H54 (cell line): ENCODE measurements around the gene NPAS4.
"Not testable (repeated sequence)": the region's sequence is repeated elsewhere in the genome, so short reads cannot be mapped to it uniquely, and the experiment has no call there.

Experiments used
- DNase-seq: peaks from one replicate; pipeline ENCODE4 v3.0.0; 2011; ENCODE audit warnings: low spot score, mixed read lengths; ENCODE audit not compliant: insufficient read length
- FAIRE-seq: peaks from 3 replicates; lab custom pipeline; 2011; peaks lifted over from hg19 to GRCh38; lab: Jason Lieb, UNC
- POLR2A ChIP-seq: IDR thresholded peaks from 2 replicates; pipeline ENCODE4 v1.6.1; 2011; ENCODE audit warnings: low read depth, mild to moderate bottlenecking, low read length

The NPAS4 gene

DNA sequence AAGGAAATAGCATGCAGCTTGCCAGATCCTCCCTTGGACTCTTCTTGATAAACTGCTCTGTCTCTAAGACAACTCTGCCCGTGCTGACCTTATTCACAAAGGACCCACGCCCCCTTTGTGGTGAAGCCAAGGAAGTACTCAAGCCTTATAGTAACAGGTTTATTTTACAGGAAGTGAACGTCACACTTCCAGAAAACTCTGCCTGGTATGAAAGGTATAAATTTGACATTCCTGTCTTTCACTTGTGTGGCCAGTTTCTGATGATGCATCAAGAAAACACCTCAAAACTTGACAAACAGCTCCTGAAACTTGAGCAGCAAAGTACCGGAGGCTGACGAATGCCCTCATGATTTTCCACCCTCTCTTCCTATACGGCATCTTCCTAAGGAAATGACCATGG is 33.4 kb downstream of the NPAS4 start:
- FAIRE-seq (no peak), DNase-seq (no peak)
- no peak for TF ChIP-seq POLR2A

- TF ChIP-seq POLR2A, result no peak
- FAIRE-seq (no peak), DNase-seq (no peak)
These were observed 34.0 kb downstream of the NPAS4 start for GRCh38 chr11:66454828-66455227.

GRCh38 chr11:66457826-66458225 is 37.0 kb downstream of the NPAS4 start:
- no peak for DNase-seq
- no peak for FAIRE-seq

DNA sequence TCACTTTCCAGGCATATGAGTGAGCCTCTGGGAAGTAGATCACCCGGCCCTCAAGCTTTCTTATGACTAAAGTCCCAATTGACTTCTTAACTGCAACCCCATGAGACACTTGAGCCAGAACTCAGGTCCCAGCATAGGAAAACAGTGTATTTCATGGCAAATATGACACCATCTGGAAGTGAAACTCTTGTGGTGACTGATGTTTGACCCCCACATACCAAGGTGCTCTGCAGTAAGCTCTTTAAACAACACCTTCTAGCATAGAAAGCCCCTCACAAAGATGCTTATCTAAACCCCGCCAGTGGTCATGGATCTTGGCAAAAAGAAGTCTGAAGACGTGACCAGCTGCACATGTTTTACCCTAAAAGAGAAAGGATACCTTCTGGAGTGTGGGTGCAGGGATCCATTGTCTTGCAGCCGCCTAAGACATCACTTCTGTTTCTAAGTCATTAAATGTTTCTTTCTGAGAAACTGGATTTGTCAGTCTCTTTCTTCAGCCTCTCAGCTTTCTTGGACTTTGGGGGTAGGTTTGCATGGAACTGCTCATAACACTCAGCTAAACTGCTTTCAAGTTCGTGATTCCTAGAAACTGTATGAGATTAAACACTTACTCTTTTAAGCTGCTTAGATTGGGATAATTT is 38.4 kb downstream of the NPAS4 start:
- no peak for TF ChIP-seq POLR2A
- DNase-seq (no peak), FAIRE-seq (no peak)

More at GRCh38 chr11:66457826-66458225, 37.0 kb downstream of the NPAS4 start:
- no peak for TF ChIP-seq POLR2A

- DNase-seq, result no peak
- TF ChIP-seq POLR2A, result no peak
- no peak for FAIRE-seq
These were observed 41.2 kb downstream of the NPAS4 start for GRCh38 chr11:66462010-66462409.

GRCh38 chr11:66462911-66463310 is 42.1 kb downstream of the NPAS4 start:
- DNase-seq, result no peak
- no peak for TF ChIP-seq POLR2A
- no peak for FAIRE-seq

DNA sequence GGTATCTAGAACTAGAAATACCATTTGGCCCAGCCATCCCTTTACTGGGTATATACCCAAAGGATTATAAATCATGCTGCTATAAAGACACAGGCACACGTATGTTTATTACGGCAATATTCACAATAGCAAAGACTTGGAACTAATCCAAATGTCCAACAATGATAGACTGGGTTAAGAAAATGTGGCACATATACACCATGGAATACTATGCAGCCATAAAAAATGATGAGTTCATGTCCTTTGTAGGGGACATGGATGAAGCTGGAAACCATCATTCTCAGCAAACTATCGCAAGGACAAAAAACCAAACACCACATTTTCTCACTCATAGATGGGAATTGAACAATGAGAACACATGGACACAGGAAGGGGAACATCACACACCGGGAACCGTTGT is 43.3 kb downstream of the NPAS4 start:
- FAIRE-seq, DNase-seq: not testable (repeated sequence)

GRCh38 chr11:66464916-66465315 is 44.1 kb downstream of the NPAS4 start:
- DNase-seq, result no peak
- TF ChIP-seq POLR2A, result no peak
- FAIRE-seq, result no peak

GRCh38 chr11:66465373-66466224 is 44.8 kb downstream of the NPAS4 start:
- DNase-seq (no peak), FAIRE-seq (no peak)
- TF ChIP-seq POLR2A, result no peak

- peak; percentile 91 for DNase-seq
- no peak for FAIRE-seq
- TF ChIP-seq POLR2A, result peak; percentile 26
These were observed 45.6 kb downstream of the NPAS4 start, which contains the start of gene PELI3 for GRCh38 chr11:66466225-66467033. Gene PELI3 (plus strand): TSS chr11:66466905. CDS start chr11:66468129, 1,224 bp downstream.

DNA sequence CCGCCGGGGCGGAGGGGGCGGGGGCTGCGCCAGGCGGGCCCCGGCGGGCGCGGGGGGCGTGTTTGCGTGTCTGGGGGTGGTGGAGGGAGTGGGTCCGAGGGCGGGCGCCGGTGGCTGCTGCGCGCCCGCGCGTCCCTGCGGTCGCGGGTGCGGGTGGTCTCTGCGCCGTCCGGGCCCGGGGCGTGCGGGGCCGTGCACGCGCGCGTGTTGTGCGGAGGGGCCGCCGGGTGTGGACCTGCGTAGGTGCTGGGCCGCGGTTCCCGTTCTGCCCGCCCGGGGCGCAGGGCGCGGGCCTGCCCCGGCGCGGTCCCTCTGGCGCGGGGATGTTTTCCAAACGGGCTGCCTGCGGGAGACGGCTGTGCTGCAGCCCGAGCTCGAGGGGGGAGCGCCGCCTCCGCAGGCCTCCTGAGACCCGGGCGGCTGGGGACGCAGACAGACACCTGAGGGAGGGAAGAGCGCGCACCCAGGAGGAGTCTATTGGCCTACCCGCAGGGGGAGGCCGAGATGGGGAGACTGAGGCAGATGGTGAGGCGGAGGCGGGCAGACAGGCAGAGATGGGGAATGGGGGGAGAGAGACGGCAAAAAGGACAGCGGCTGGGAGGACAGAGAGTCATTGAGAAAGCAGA is 46.3 kb downstream of the NPAS4 start:
- FAIRE-seq, result no peak
- 0 out of 2 replicates have a peak, but pooled peaks have one; percentile 1 for TF ChIP-seq POLR2A
- peak; percentile 61 for DNase-seq

GRCh38 chr11:66467756-66468155 is 46.9 kb downstream of the NPAS4 start:
- peak; percentile 46 for DNase-seq
- no peak for FAIRE-seq
- TF ChIP-seq POLR2A, result no peak

GRCh38 chr11:66468691-66469090 is 47.9 kb downstream of the NPAS4 start:
- FAIRE-seq (no peak), DNase-seq (no peak)
- TF ChIP-seq POLR2A, result no peak
